Endothelial cell of hepatic sinusoid (primary cell): ENCODE measurements around the gene ABHD16A.
"Not testable (repeated sequence)": the region's sequence is repeated elsewhere in the genome, so short reads cannot be mapped to it uniquely, and the experiment has no call there.

Source experiments
- in situ Hi-C: cut with HindIII; loops from 2 replicates; pipeline ENCODE4 v1.10.0; 2017; ENCODE audit warnings: low sequenced_read_pairs

The ABHD16A gene

DNA sequence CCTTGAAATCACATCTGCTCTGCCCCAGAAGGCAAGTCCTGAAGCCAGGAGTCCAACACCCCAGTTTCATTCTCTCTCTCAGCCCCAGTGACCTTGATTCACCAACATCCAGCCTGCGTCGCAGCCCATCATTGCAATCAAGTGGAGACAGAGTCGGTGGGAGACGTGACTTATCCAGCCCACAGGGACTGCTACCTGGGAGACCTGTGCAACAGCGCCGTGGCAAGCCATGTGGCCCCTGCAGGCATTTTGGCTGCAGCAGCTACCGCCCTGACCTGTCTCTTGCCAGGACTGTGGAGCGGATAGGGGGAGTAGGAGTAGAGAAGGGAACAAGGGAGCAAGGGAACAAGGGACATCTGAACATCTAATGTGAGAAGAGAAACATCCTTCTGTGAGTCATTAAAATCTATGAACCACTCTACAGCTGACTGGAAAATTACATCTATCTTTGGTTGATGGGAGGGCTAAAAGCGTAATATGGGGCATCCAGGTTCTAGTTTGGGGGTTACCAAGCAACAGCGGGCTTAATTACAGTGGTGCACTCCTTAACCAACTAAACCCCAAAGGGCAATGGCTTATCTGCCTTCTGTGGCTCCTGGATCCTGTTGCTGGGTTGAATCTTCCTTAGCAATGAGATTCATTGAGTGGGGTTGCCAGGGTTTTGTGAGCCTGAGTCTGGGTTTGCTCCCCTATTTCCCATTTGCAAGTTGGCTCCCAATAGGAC, 14.5 kb upstream of the ABHD16A start:
- in situ Hi-C loops = no loop called here

DNA sequence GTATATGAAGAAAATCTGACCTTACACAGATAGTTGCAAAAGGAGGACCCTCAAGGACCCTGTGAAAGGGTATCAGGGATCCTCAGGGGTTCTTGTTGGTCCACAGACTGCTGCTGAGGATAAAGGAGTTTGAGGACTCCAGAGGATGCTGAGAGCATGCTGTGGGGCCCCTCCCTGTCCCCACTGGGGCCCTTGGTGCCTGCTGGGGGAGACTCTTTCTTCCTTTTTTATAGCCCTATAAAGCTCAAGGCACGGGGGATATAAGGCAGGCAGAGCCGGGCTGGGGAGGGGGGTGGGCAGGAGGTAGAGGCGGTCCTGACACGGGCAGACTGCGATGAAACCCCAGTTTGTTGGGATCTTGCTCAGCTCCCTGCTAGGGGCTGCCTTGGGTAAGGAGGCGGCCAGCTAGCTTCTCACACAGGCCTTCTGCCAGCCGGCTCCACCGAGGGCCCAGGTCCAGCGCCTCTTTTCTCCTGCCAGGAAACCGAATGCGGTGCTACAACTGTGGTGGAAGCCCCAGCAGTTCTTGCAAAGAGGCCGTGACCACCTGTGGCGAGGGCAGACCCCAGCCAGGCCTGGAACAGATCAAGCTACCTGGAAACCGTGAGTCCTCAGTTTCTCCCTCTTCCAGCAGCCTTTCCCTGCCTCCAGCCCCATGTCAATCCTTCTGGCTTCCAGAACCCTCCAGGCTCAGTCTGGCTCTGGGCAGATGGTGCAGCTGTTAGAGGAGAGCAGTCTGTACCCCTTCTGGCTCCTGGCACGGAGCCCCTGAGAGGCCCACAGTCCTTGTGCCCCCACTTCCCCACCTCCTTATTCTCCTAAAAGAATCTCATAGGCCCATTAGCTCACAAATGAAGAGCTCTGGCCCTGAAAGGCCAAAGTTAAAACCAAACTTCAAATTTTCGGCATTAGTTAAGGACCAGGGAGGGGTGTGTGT, 12.2 kb upstream of the ABHD16A start, which contains the start of gene LY6G6D:
Gene LY6G6D (plus strand): TSS at position 327 of the 937 bp plus-strand sequence. CDS start 8 bp downstream, at position 335.
- in situ Hi-C loops = no loop called here

DNA sequence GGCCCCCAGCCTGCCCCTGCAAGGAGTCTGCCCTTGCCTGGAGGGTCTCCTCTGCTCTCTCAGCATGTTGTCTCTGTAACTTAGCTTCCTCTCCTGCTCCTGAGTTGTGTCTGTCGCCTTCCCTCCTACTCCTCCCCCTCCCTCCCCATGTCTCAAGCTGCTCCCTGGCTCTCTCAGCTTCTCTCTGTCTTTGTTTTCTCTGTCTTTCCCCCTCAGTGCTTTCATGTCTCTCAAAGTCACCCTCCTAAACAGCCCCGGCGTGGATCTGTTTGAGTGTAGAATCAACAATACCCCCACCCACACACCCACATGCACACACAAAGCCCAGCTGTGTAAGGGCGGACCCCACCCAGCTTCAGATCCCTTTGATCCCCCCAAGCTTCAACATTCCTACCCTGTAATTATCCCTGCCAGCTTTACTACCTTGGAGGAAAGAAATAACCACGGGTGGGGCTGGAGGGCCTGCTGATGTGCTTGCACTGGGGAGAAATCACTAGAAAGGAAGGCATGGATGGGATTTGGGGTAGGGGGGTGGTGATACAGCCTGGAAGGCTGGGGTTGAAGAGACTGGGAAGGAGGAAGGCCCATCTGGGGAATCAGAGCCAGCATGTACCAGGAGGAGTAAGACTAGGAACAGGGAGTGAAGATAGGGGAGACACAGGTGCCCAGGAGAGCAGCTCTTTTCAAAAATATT, 11.0 kb upstream of the ABHD16A start:
- in situ Hi-C loops = loop anchor here (5.0 kb wide), 1 partner anchor 67 kb away; no protein-coding TSS in a partner anchor

DNA sequence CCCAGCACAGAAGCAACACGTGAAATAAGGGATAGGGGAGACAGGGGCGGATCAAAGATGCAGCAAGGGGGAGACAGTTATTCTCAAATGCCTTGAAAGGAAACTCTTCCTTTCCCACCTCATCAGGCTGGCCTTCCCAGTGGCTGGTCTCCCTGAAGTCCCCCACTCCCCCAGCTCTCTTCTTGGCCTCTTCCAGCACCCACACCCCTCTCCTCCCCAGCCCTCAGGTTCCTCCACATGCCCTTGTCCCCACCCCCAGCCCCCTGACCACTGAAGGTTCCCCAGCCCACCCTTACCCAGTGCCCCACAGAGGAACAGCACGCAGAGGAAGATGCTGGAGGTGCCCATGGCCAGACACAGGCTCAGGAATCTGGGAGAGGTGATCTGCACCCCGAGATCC, 10.3 kb upstream of the ABHD16A start:
- in situ Hi-C loops = loop anchor here (5.0 kb wide), 1 partner anchor 66 kb away; no protein-coding TSS in a partner anchor

DNA sequence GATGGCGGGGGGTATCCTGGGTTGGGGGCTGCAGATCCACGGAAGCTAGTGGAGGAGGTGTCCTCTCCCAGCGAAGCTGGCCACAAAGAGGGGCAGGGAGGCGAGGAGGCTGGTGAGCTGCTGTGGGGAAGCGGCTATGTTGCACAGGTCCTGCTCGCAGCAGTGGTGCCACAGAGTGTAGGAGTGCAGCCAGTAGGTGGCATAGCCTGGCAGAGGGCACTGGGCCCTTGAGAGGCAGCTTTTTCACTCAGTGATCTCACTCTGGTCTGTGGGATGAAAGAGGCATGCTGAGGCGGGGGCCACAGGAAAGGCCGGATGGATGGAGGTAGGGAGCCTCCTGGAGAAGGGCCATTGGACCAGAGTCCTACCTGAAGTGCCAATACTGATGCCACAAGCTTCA, 9.2 kb upstream of the ABHD16A start:
- in situ Hi-C loops = loop anchor here (5.0 kb wide), 1 partner anchor 65 kb away; no protein-coding TSS in a partner anchor

DNA sequence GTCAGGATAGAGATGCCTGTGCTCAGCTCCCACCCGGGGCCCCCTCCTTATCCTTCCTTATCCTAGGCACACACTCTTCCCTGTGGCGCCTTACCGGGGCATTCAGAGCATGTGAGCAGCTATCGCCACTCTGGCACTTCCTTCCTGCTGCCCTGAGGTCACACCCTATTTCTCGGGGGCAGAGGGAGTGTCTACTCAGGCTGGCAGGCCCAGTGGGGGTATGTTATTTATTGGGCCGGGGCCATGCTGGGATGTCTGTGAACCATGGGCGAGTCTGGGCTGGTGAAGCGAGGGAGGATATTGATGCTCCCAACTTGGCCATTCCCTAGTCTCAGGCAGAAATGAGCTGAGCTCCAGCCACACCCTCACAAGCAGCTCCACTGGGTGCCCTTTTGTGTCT, 8.1 kb upstream of the ABHD16A start:
- in situ Hi-C loops = loop anchor here (5.0 kb wide), 1 partner anchor 64 kb away; no protein-coding TSS in a partner anchor

DNA sequence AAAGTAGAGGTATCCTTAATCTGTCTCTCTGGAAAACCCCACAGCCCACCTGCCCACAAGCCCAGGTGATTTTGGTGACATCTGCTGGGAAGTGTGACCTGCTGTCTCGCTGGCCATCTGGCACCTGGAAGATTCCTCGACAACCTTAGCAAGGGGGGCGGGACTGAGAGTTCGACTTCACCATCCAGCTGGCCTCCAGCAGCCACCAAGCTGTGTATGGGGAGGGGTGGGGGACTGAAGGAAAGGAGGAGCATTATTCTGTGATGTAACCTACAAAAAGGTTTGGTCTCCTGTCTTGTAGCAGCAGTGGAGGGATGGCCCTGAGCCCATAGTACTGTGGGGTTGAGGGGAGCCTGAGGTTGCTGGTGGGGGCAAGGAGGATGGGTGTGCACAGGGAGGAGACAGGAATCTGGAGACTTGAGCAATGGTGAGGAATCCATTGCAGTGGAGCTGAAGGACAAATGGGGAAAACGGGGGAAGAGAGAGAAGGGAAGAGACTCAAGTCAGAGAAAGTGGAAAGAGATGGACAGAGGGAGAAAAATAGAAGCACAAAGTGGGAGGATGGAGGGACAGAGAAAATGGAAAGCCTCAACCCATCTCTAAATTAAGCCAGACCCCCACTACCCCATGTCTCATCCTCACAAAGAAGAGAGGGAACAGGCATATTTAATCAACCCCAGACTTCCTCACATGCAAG, 7.5 kb upstream of the ABHD16A start:
- in situ Hi-C loops = loop anchor here (5.0 kb wide), 1 partner anchor 63 kb away; no protein-coding TSS in a partner anchor

DNA sequence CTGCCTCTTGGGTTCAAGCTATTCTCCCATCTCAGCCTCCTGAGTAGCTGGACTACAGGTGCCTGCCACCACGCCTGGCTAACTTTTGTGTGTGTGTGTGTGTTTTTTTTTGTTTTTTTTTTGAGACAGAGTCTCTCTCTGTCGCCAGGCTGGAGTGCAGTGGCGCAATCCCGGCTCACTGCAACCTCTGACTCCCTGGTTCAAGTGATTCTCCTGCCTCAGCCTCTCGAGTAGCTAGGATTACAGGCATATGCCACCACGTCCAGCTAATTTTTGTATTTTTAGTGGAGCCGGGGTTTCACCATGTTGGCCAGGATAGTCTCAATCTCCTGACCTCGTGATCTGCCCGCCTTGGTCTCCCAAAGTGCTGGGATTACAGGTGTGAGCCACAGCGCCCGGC, 6.0 kb upstream of the ABHD16A start:
- in situ Hi-C loops = not testable (repeated sequence)

DNA sequence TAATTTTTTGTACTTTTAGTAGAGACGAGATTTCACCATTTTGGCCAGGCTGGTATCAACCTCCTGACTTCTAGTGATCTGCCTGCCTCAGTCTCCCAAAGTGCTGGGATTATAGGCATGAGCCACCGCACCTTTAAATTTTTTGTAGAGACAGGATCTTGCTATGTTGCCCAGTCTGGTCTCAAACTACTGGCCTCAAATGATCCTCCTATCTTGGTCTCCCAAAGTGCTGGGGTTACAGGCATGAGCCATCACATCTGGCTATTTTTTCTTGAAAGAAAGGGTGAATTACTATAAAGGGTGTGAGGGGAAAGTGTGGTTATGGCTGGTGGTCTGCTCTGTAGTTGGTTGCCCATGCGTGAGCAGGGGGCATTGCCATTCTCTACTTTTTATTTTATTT, 5.1 kb upstream of the ABHD16A start:
- in situ Hi-C loops = no loop called here

DNA sequence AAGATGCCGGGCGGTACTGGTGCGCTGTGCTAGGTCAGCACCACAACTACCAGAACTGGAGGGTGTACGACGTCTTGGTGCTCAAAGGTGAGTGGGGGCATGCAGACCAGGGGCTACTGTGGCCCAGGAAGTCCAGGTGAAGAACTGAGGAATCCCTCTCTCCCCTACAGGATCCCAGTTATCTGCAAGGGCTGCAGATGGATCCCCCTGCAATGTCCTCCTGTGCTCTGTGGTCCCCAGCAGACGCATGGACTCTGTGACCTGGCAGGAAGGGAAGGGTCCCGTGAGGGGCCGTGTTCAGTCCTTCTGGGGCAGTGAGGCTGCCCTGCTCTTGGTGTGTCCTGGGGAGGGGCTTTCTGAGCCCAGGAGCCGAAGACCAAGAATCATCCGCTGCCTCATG, 4.6 kb upstream of the ABHD16A start:
- in situ Hi-C loops = no loop called here

DNA sequence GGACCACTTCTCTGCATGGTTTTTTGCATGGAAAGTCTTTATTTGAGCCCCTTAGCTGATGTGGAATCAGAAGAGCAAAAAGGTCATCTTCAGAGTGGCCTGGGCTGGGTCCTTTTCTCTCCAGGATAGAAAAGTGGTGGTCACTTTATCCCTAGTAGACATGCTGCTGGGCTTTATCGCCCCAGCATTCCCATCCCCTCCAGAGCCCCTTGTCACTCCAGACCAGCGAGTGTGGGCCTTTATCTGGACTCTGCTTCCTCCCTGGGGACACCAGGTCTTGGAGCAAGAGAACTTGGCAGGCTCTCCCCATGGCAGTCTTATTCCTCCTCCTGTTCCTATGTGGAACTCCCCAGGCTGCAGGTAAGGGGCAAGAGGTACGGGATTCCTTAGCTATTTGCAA, 3.5 kb upstream of the ABHD16A start, which contains the start of gene LY6G6F:
Gene LY6G6F (plus strand): TSS at position 268 of the 400 bp plus-strand sequence. CDS start 41 bp downstream, at position 309.
- in situ Hi-C loops = no loop called here

DNA sequence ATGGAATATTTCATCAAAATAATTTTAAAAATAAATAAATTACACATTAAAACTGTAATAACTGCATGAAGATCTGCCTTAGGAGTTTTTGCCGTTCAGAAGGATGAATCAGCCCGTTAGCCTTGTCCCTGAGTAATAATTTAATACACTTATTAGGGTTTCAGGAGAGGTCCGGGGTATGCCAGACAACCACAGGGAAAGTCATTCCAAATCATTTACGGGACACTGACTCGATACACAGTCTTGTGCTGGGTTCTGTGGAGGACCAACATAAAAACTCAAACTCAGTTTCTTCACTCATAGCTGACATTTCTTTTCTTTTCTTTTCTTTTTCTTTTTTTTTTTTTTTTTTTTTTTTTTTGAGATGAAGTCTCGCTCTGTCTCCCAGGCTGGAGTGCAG, 2.8 kb upstream of the ABHD16A start:
- in situ Hi-C loops = no loop called here

DNA sequence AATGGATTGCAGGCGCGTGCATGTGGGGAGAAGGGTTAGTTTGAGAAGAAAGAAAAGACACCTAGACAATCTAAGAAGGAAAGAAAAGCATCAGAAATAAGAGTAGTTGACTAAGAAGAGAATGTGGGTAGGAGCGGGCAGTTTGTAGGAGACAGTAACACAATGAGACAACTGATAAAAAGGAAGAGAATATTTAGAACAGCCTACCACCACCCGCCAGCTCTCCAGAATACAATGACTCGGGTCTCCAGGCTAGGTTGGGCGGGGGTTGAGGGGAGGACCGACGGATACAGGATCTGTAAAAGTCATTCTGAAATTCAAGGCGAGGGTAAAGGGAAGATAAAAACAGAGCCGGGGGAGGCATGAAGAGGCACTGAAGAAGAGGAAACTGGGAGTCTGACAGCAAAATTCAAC, 712 bp downstream of the ABHD16A start:
- in situ Hi-C loops = no loop called here

DNA sequence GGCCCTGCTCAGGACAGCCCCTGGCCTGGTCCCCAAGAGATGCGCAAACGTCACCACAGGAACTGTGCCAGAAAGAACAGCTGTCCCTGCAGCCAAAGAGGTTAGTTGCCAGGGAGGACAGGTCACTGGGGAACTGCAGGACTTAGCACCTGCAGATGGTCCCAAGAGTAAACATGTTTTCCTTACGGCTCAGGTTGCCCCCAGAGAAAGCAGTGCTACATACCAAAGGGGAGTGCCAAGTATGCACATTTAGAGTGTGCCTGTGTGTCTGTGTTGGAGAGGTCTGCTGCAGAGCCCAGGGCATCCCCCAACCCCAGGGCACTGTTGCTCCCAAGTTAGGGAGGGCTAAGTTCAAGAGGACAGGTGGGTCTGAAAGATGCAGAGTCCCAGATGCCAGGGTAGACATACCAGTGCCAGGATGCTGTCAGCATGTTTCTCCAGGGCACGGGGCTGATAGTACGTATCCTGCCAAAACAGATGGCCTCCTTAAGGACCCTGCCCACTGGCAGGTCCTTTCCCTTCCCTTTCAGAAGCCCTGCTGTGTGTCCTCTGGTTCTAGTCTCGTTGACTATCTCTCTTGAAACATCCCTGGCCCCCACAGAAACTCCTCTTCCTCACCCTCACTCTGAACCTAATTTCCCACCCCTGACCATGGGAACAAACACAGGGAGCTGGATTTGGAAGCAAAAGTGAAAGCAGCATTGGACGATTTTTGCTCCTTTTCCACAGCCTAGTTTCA, 1.3 kb downstream of the ABHD16A start:
- in situ Hi-C loops = no loop called here

DNA sequence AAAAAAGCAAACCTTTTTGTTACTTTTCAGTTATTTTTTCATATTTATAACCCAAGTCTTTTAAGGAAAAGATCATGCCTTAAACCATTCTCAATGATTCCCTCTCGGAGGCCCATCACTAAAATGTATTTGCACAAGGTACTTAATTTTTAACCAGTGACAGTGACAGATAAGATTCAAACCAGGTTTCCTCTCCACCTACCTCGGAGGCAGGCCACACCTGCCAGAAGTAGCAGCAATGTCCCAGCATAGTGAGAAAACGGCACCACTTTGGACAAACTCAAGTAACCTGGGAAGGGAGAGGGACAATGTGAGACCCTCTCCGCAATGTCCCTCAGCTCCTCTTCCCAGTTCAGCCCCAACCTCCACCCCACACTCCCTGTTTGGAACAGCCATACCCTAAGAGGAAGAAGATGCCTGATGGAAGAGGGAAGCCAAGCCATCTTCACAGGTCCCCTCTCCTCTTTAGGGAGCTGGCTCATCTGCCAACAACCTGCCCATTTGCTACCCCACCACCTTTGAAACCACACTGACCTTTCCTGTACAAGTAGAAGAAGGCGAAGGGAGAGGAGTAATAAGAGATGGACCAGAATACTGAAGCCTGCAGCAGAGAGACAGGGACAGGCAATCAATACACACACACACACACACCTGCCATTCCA, 2.3 kb downstream of the ABHD16A start:
- in situ Hi-C loops = no loop called here

DNA sequence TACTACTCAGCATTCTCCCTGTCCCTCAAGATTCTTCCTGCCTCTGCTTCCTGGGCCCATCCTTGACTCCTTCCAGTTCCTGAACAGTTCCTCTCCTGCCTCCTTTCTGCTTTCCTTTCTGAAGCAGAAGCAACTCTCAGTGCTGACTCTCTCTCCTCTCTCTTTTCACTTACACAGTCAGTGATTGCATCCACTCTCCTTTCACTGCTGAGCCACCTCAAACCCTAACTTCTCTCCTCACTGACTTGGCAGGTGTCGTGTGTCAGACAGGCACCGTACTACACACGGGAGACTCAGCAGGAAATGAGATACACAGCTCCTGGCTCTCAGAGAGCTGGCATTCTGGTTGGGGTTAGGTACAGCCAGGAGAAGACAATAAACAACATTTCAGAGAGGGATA, 5.6 kb downstream of the ABHD16A start:
- in situ Hi-C loops = no loop called here

DNA sequence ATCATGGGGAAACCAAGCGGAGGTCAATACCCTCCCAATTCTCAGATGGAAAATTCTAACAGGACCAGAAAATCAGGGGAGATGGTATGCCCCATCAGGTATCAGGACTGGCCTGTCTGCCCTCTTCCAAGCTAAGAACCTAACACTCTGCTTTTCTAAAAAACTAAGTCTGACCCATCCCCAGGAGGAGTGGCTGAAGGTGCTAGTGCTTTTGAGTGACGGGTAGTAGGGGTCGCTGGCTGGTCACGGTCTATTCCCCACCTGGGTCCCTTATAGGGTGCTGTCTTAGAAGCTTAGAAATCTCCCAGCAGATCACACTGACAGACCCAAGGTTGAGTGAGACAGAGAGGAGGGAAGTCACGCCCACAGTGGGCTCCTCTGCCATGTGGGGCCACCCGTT, 9.6 kb downstream of the ABHD16A start:
- in situ Hi-C loops = loop anchor here (5.0 kb wide), 1 partner anchor 39 kb away; no protein-coding TSS in a partner anchor

DNA sequence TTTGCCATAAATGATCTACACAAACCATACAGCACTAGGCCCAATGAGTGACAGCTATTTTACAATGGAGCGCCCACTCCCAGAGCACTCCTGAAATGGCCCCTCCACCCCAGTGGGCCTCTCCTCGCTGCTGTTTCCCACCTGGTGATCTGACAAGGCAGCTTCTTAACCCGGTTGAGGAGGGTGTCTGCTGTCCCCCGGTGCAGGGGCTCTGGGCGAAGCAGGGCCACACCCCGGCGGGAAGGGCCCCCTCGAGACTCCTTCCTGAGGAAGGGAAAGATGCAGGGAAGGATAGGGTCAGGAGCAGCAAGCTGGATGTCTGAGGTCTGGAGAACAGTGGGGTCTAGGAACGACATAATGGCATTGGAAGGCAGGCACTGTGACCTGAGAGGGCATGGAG, 10.2 kb downstream of the ABHD16A start:
- in situ Hi-C loops = loop anchor here (5.0 kb wide), 1 partner anchor 39 kb away; no protein-coding TSS in a partner anchor

DNA sequence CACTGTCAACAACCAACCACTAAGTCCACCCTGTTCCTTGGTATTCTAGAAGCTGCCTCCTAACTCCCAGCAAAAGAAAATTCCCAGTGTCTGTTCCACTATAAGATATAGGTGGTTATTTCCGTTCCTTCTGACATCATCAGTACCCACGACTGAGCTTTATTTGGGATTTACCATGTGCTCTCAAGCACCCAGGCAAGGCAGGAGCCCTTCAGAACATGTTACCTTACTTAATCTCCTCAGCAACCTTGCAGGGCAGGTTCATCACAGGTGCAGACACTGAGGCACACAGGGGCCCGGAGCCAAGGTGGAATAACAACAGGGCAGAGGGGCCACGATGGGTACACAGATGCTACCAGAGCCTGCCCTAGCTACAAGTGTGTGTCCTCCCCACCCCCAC, 10.8 kb downstream of the ABHD16A start:
- in situ Hi-C loops = loop anchor here (5.0 kb wide), 1 partner anchor 40 kb away; no protein-coding TSS in a partner anchor
